Stimulated activated CD8-positive, alpha-beta memory T cell treated with anti-CD3 and anti-CD28 coated beads, Interleukin-4, amount 100 ng/mL, for 24 hours (primary cell): ENCODE measurements around the gene MN1.

Experiments
- DNase-seq: peaks from one replicate; pipeline ENCODE4 v3.0.0-alpha.2; 2020; ENCODE audit warnings: low read depth

The MN1 gene

GRCh38 chr22:27716074-27716473, 85.5 kb downstream of the MN1 start:
- DNase-seq: no peak

GRCh38 chr22:27715106-27715505, 86.5 kb downstream of the MN1 start:
- no peak for DNase-seq

- no peak for DNase-seq
Measured at GRCh38 chr22:27714068-27714467, 87.5 kb downstream of the MN1 start.

GRCh38 chr22:27713461-27713860, 88.1 kb downstream of the MN1 start:
- no peak for DNase-seq

GRCh38 chr22:27711756-27712155, 89.8 kb downstream of the MN1 start:
- no peak for DNase-seq

- no peak for DNase-seq
Measured at GRCh38 chr22:27711012-27711411, 90.5 kb downstream of the MN1 start.

GRCh38 chr22:27709919-27710675, 91.5 kb downstream of the MN1 start:
- DNase-seq: no peak

- no peak for DNase-seq
Measured at GRCh38 chr22:27706489-27706888, 95.1 kb downstream of the MN1 start.

- no peak for DNase-seq
Measured at GRCh38 chr22:27705408-27706080, 96.0 kb downstream of the MN1 start.

- no peak for DNase-seq
Measured at GRCh38 chr22:27704581-27704980, 97.0 kb downstream of the MN1 start.

- DNase-seq: no peak
Measured at GRCh38 chr22:27699383-27700019, 102.1 kb downstream of the MN1 start.

- DNase-seq: no peak
Measured at GRCh38 chr22:27698813-27699212, 102.7 kb downstream of the MN1 start.
